ENCODE data around the gene AMDHD2. TPM values are rescaled to one million over a fixed set of nuclear protein-coding genes. Genes with fewer than 3 reads are reported as not detected.
"Not testable (repeated sequence)": the region's sequence is repeated elsewhere in the genome, so short reads cannot be mapped to it uniquely, and the experiment has no call there.

Gene AMDHD2
- total and polyA plus RNA-seq, 2 of the 8 experiments (the other 6 are each of a cell fraction or from before 2014, with no cell fraction given) = 43.0 to 54.6 TPM

GRCh38 chr16:2540912-2541311 is 20.7 kb downstream of the AMDHD2 start:
- H3K23me2 ChIP-seq (ENCODE audit: low read depth, low read length); H2BK120ac ChIP-seq (replicated peaks; ENCODE audit: low read depth, low read length); H3K4me2 ChIP-seq (ENCODE audit: insufficient read depth in 1 of 2, low read depth in 2 of 2, low read length in 2 of 2); H3K4ac ChIP-seq (replicated peaks; ENCODE audit: insufficient read length, low read depth, low read length); H4K8ac ChIP-seq (ENCODE audit: extremely low read depth, insufficient read depth, low read length); H3K56ac ChIP-seq (replicated peaks; ENCODE audit: insufficient read length, low read depth, low read length); H3K23ac ChIP-seq (ENCODE audit: insufficient read length); H3K14ac ChIP-seq (ENCODE audit: insufficient read length); H2BK20ac ChIP-seq (ENCODE audit: low read length); H3K4me1 ChIP-seq (replicated peaks in 1 of 4; ENCODE audit: control insufficient read depth in 3 of 4, insufficient read depth in 4 of 4, low read length in 3 of 4); POLR2A ChIA-PET (ENCODE audit: partially characterized antibody); H2AFZ ChIP-seq (ENCODE audit: low read length); H4K20me1 ChIP-seq (replicated peaks in 1 of 2; ENCODE audit: control insufficient read depth in 1 of 2, insufficient read depth in 2 of 2, low read length in 2 of 2); H4K5ac ChIP-seq (ENCODE audit: insufficient read length, low read depth, low read length); H3K9ac ChIP-seq (replicated peaks in 1 of 4; ENCODE audit: extremely low read depth in 1 of 4, low read depth in 3 of 4, low read length in 3 of 4); H3K36me3 ChIP-seq (ENCODE audit: control insufficient read depth in 2 of 4, insufficient read depth in 4 of 4, low read length in 3 of 4); H2BK5ac ChIP-seq (ENCODE audit: low read depth, low read length); H2AK5ac ChIP-seq (ENCODE audit: low read depth, low read length); H3K79me1 ChIP-seq (ENCODE audit: low read depth, low read length); H2BK12ac ChIP-seq (ENCODE audit: low read depth, low read length); FAIRE-seq; H2BK15ac ChIP-seq (ENCODE audit: low read length); DNase-seq (ENCODE audit: low read depth in 1 of 2, low spot score in 2 of 2); H3K27me3 ChIP-seq (replicated peaks in 1 of 4; ENCODE audit: control insufficient read depth in 3 of 4, extremely low read depth in 1 of 4, insufficient read depth in 3 of 4, low read length in 3 of 4); CTCF ChIA-PET (ENCODE audit: partially characterized antibody); H3K18ac ChIP-seq (ENCODE audit: extremely low read depth, low read length); H4K91ac ChIP-seq (replicated peaks; ENCODE audit: insufficient read length, low read length); H3K4me3 ChIP-seq (ENCODE audit: extremely low read depth in 1 of 4, insufficient read depth in 2 of 4, low read depth in 3 of 4, low read length in 4 of 4); H3K27ac ChIP-seq (ENCODE audit: low read depth, low read length); H3K9me3 ChIP-seq (ENCODE audit: insufficient read depth in 2 of 2, low read depth in 1 of 2, low read length in 1 of 2): not testable (repeated sequence)
- WGBS, 2 experiments (ENCODE audit: extremely low coverage in 1 of 2, insufficient coverage in 1 of 2, insufficient read length in 1 of 2, insufficient replicate concordance in 2 of 2, low coverage in 1 of 2, low lambda C conversion rate in 2 of 2, missing lambda C conversion rate in 1 of 2) = 87% methylated on average over 3 of the region's 4 CpGs; no CpG with 5 or more reads in 1 of the 2 experiments
- peaks cover 0 to 42% of the 10 kb centered on the region in 2 experiments; a peak in 2 of 4 replicates for H3K79me2 ChIP-seq (ENCODE audit: control insufficient read depth in 1 of 2, insufficient read depth in 2 of 2, low read length in 2 of 2)

GRCh38 chr16:2541409-2541808 is 21.2 kb downstream of the AMDHD2 start:
- H2BK20ac ChIP-seq (ENCODE audit: low read length); H4K20me1 ChIP-seq (replicated peaks in 1 of 2; ENCODE audit: control insufficient read depth in 1 of 2, insufficient read depth in 2 of 2, low read length in 2 of 2); H3K4ac ChIP-seq (replicated peaks; ENCODE audit: insufficient read length, low read depth, low read length); H3K4me2 ChIP-seq (ENCODE audit: insufficient read depth in 1 of 2, low read depth in 2 of 2, low read length in 2 of 2); H2BK15ac ChIP-seq (ENCODE audit: low read length); CTCF ChIA-PET (ENCODE audit: partially characterized antibody); H3K4me3 ChIP-seq (ENCODE audit: extremely low read depth in 1 of 4, insufficient read depth in 2 of 4, low read depth in 3 of 4, low read length in 4 of 4); H2BK12ac ChIP-seq (ENCODE audit: low read depth, low read length); H3K9me3 ChIP-seq (ENCODE audit: insufficient read depth in 2 of 2, low read depth in 1 of 2, low read length in 1 of 2); H3K36me3 ChIP-seq (ENCODE audit: control insufficient read depth in 2 of 4, insufficient read depth in 4 of 4, low read length in 3 of 4); H2AK5ac ChIP-seq (ENCODE audit: low read depth, low read length); FAIRE-seq; POLR2A ChIA-PET (ENCODE audit: partially characterized antibody); H2BK120ac ChIP-seq (replicated peaks; ENCODE audit: low read depth, low read length); H4K5ac ChIP-seq (ENCODE audit: insufficient read length, low read depth, low read length); H3K27me3 ChIP-seq (replicated peaks in 1 of 4; ENCODE audit: control insufficient read depth in 3 of 4, extremely low read depth in 1 of 4, insufficient read depth in 3 of 4, low read length in 3 of 4); H3K9ac ChIP-seq (replicated peaks in 1 of 4; ENCODE audit: extremely low read depth in 1 of 4, low read depth in 3 of 4, low read length in 3 of 4); H4K91ac ChIP-seq (replicated peaks; ENCODE audit: insufficient read length, low read length); H4K8ac ChIP-seq (ENCODE audit: extremely low read depth, insufficient read depth, low read length); H3K27ac ChIP-seq (ENCODE audit: low read depth, low read length); DNase-seq (ENCODE audit: low read depth in 1 of 2, low spot score in 2 of 2); H3K79me1 ChIP-seq (ENCODE audit: low read depth, low read length); H2BK5ac ChIP-seq (ENCODE audit: low read depth, low read length); H2AFZ ChIP-seq (ENCODE audit: low read length); H3K4me1 ChIP-seq (replicated peaks in 1 of 4; ENCODE audit: control insufficient read depth in 3 of 4, insufficient read depth in 4 of 4, low read length in 3 of 4); H3K23ac ChIP-seq (ENCODE audit: insufficient read length); H3K14ac ChIP-seq (ENCODE audit: insufficient read length); H3K23me2 ChIP-seq (ENCODE audit: low read depth, low read length); H3K18ac ChIP-seq (ENCODE audit: extremely low read depth, low read length); H3K56ac ChIP-seq (replicated peaks; ENCODE audit: insufficient read length, low read depth, low read length): not testable (repeated sequence)
- peaks cover 0 to 46% of the 10 kb centered on the region in 2 experiments; a peak in 2 of 4 replicates for H3K79me2 ChIP-seq (ENCODE audit: control insufficient read depth in 1 of 2, insufficient read depth in 2 of 2, low read length in 2 of 2)
- WGBS, 2 experiments (ENCODE audit: extremely low coverage in 1 of 2, insufficient coverage in 1 of 2, insufficient read length in 1 of 2, insufficient replicate concordance in 2 of 2, low coverage in 1 of 2, low lambda C conversion rate in 2 of 2, missing lambda C conversion rate in 1 of 2) = 92% methylated on average over 6 of the region's 6 CpGs; no CpG with 5 or more reads in 1 of the 2 experiments

Data from H1 (cell line).